ENCODE data around the gene RILP. TPM values are rescaled to one million over a fixed set of nuclear protein-coding genes. Genes with fewer than 3 reads are reported as not detected.

Gene RILP
- polyA plus RNA-seq, 1 donor (not counting 4 experiments of a cell fraction or from before 2014, with no cell fraction given), result 3.2 TPM

DNA sequence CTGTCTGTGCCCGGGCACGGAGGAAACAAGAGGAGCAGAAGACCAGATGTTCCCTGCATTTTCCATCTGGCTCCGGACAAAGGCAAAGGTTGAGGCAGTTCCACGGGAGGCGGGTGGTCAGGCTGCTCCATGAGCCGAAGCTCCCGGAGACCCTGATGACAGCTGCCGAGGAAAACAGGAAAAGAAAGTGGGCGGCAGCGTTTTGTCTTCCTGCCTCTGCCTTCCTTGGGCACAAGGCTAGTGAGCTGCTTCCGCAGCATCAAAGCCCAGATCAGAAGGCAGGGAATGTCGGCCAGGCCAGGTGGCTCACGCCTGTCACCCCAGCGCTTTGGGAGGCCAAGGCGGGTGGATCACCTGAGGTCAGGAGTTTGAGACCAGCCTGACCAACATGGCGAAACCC lies 37.3 kb downstream of the RILP start:
- FAIRE-seq (no peak), DNase-seq (ENCODE audit: low read depth, low spot score) (no peak)
- Histone ChIP-seq H3K9me3 (ENCODE audit: control insufficient read depth, low read depth, low read length) (no peaks in the 10 kb centered on the region), H3K4me3 (ENCODE audit: control insufficient read depth in 2 of 3, extremely low read depth in 1 of 3, insufficient read depth in 2 of 3, low read depth in 1 of 3, low read length in 3 of 3) (no peak overlapping the region), H4K20me1 (ENCODE audit: control insufficient read depth, extremely low read depth, insufficient read depth, low read length) (no peaks in the 10 kb centered on the region), H2AFZ (ENCODE audit: control insufficient read depth, low read length) (no peak overlapping the region), H3K36me3 (ENCODE audit: control insufficient read depth in 2 of 2, extremely low read depth in 1 of 2, insufficient read depth in 2 of 2, low read length in 2 of 2) (peaks cover 0 to 8% of the 10 kb centered on the region in 2 experiments), H3K79me2 (ENCODE audit: control insufficient read depth, insufficient read depth, low read length) (no peaks in the 10 kb centered on the region), H3K27ac (ENCODE audit: control insufficient read depth, insufficient read depth, low read length) (no peak overlapping the region), H3K9ac (ENCODE audit: control insufficient read depth, extremely low read depth, insufficient read depth, low read length) (no peak overlapping the region), H3K27me3 (ENCODE audit: control insufficient read depth, extremely low read depth, insufficient read depth, low read length) (no peaks in the 10 kb centered on the region), H3K4me1 (ENCODE audit: control insufficient read depth, extremely low read depth, insufficient read depth, low read length) (peaks cover 15% of the 10 kb centered on the region), H3K9me1 (ENCODE audit: control insufficient read depth, extremely low read depth, insufficient read depth, low read length) (no peaks in the 10 kb centered on the region), H3K4me2 (ENCODE audit: control insufficient read depth, extremely low read depth, insufficient read depth, low read depth, low read length) (no peak overlapping the region)
- dilution Hi-C loops (cut with MboI; ENCODE audit: extremely low pct_ligation_motif_present, low sequenced_read_pairs), result no loop called here
- TF ChIP-seq EZH2 (IDR thresholded peaks at IDR 0.05; ENCODE audit: low read length), result no peak
- TF ChIP-seq, protein P1, sequence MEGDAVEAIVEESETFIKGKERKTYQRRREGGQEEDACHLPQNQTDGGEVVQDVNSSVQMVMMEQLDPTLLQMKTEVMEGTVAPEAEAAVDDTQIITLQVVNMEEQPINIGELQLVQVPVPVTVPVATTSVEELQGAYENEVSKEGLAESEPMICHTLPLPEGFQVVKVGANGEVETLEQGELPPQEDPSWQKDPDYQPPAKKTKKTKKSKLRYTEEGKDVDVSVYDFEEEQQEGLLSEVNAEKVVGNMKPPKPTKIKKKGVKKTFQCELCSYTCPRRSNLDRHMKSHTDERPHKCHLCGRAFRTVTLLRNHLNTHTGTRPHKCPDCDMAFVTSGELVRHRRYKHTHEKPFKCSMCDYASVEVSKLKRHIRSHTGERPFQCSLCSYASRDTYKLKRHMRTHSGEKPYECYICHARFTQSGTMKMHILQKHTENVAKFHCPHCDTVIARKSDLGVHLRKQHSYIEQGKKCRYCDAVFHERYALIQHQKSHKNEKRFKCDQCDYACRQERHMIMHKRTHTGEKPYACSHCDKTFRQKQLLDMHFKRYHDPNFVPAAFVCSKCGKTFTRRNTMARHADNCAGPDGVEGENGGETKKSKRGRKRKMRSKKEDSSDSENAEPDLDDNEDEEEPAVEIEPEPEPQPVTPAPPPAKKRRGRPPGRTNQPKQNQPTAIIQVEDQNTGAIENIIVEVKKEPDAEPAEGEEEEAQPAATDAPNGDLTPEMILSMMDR (optimal IDR thresholded peaks at IDR 0.05 in 1 of 3, IDR thresholded peaks at IDR 0.05 in 1 of 3, conservative IDR thresholded peaks at IDR 0.05 in 1 of 3; ENCODE audit: extremely low read depth in 1 of 3, insufficient read depth in 2 of 3, low read length in 3 of 3), result no peak

DNA sequence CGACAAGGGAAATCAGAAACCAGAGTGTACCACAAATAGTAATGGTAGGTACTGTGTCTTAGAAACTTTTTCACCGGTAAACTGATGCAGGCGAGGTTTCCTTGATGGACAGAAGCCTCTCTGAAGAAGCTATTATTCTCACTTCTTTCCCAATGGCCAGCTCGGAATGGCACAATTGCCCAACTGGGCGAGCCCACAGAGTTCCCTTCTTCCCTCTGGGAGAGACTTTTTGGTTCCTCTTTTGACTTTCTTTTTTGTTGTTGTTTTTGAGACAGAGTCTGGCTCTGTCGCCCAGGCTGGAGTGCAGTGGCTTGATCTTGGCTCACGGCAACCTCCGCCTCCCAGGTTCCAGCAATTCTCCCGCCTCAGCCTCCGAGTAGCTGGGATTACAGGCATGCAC lies 38.0 kb downstream of the RILP start:
- no peaks in the 10 kb centered on the region for H4K20me1 ChIP-seq (ENCODE audit: control insufficient read depth, extremely low read depth, insufficient read depth, low read length)
- no peak overlapping the region for H3K4me3 ChIP-seq (ENCODE audit: control insufficient read depth in 2 of 3, extremely low read depth in 1 of 3, insufficient read depth in 2 of 3, low read depth in 1 of 3, low read length in 3 of 3)
- TF ChIP-seq, protein P1 (optimal IDR thresholded peaks at IDR 0.05 in 1 of 3, IDR thresholded peaks at IDR 0.05 in 1 of 3, conservative IDR thresholded peaks at IDR 0.05 in 1 of 3; ENCODE audit: extremely low read depth in 1 of 3, insufficient read depth in 2 of 3, low read length in 3 of 3), result no peak
- no peak for TF ChIP-seq EZH2 (IDR thresholded peaks at IDR 0.05; ENCODE audit: low read length)
- H3K27ac ChIP-seq (ENCODE audit: control insufficient read depth, insufficient read depth, low read length), result no peak overlapping the region
- no peak overlapping the region for H2AFZ ChIP-seq (ENCODE audit: control insufficient read depth, low read length)
- H3K9me1 ChIP-seq (ENCODE audit: control insufficient read depth, extremely low read depth, insufficient read depth, low read length), result no peaks in the 10 kb centered on the region
- H3K4me2 ChIP-seq (ENCODE audit: control insufficient read depth, extremely low read depth, insufficient read depth, low read depth, low read length), result no peak overlapping the region
- H3K27me3 ChIP-seq (ENCODE audit: control insufficient read depth, extremely low read depth, insufficient read depth, low read length), result no peaks in the 10 kb centered on the region
- no peaks in the 10 kb centered on the region for H3K79me2 ChIP-seq (ENCODE audit: control insufficient read depth, insufficient read depth, low read length)
- FAIRE-seq (no peak), DNase-seq (ENCODE audit: low read depth, low spot score) (no peak)
- peaks cover 0 to 8% of the 10 kb centered on the region in 2 experiments for H3K36me3 ChIP-seq (ENCODE audit: control insufficient read depth in 2 of 2, extremely low read depth in 1 of 2, insufficient read depth in 2 of 2, low read length in 2 of 2)
- no peaks in the 10 kb centered on the region for H3K9me3 ChIP-seq (ENCODE audit: control insufficient read depth, low read depth, low read length)
- peaks cover 13% of the 10 kb centered on the region for H3K4me1 ChIP-seq (ENCODE audit: control insufficient read depth, extremely low read depth, insufficient read depth, low read length)
- dilution Hi-C loops (cut with MboI; ENCODE audit: extremely low pct_ligation_motif_present, low sequenced_read_pairs), result no loop called here
- H3K9ac ChIP-seq (ENCODE audit: control insufficient read depth, extremely low read depth, insufficient read depth, low read length), result no peak overlapping the region

Data from keratinocyte (primary cell).